GM12874 (cell line): ENCODE results near the gene RAB43.

Experiments
- TF ChIP-seq, protein P1 (sequence below): IDR thresholded peaks from 2 replicates; pipeline ENCODE4 v1.5.1; 2011; ENCODE audit warnings: low read depth, mild to moderate bottlenecking, control low read depth, low read length, moderate library complexity; ENCODE audit not compliant: insufficient read depth

RAB43 gene

DNA sequence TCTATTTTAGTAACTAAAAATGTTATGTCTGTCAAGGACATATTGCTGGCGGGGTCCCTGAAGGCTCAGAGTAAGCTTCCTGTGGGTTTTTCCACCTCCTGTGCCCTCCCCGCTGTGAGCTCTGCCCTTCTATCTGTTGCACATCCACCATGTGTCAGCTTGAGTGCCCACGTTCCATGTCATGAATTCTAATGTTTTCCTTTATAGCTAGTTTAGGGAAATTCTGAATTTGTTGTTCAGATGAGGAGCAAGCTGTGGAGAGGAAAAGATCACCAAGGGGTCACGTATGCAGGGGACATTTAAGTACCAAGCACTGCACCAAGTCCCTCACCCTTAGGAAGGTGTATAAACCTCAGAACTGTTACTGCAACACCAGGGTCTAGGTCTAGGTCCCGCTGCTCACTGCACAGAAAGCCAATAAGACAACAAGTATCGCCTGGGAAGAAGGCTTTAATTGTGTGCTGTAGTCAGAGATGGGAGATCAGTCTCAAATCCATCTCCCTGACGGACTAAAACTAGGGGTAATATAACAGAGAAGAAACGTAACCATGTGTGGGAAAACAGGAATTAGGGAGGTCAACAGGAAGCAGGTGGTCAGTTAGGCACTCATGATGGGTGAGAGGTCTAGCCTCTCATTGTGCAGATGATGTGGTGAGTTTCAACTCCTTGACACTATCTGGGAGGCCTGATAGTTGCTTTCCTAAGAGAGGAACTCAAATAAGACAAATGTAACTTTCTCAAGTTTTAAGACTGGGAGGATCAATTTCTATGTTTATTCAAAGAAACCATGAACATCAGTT lies 51.3 kb downstream of the RAB43 start:
- TF ChIP-seq, protein P1, sequence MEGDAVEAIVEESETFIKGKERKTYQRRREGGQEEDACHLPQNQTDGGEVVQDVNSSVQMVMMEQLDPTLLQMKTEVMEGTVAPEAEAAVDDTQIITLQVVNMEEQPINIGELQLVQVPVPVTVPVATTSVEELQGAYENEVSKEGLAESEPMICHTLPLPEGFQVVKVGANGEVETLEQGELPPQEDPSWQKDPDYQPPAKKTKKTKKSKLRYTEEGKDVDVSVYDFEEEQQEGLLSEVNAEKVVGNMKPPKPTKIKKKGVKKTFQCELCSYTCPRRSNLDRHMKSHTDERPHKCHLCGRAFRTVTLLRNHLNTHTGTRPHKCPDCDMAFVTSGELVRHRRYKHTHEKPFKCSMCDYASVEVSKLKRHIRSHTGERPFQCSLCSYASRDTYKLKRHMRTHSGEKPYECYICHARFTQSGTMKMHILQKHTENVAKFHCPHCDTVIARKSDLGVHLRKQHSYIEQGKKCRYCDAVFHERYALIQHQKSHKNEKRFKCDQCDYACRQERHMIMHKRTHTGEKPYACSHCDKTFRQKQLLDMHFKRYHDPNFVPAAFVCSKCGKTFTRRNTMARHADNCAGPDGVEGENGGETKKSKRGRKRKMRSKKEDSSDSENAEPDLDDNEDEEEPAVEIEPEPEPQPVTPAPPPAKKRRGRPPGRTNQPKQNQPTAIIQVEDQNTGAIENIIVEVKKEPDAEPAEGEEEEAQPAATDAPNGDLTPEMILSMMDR = no peak

DNA sequence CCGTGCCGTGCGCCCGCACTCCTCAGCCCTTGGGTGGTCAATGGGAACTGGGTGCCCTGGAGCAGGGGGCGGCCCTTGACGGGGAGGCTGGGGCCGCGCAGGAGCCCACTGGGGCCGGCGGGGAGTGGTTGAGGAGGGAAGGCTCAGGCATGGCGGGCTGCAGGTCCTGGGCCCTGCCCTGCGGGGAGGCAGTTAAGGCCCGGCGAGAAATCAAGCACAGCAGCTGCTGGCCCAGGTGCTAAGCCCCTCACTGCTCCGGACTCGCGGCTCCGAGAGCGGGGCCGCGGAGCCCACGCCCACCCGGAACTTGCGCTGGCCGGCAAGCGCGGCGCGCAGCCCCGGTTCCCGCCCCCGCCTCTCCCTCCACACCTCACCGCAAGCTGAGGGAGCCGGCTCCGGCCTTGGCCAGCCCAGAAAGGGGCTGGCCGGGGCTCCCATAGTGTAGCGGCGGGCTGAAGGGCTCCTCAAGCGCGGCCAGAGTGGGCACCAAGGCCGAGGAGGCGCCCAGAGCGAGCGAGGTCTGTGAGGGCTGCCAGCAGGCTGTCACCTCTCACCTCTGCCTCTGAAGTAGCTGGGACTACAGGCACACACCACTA lies 53.2 kb downstream of the RAB43 start:
- TF ChIP-seq, protein P1 = no peak

DNA sequence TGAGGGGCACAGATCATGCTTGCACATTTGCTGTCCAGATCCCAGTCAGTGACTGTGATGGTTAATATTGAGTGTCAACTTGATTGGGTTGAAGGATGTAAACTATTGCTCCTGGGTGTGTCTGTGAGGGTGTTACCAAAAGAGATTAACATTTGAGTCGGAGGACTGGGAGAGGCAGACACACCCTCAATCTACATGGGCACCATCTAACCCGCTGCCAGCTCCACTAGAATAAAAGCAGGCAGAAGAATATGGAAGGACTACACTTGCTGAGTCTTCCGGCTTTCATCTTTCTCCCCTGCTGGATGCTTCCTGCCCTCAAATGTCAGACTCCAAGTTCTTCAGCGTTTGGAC lies 55.9 kb downstream of the RAB43 start:
- TF ChIP-seq, protein P1 = no peak

DNA sequence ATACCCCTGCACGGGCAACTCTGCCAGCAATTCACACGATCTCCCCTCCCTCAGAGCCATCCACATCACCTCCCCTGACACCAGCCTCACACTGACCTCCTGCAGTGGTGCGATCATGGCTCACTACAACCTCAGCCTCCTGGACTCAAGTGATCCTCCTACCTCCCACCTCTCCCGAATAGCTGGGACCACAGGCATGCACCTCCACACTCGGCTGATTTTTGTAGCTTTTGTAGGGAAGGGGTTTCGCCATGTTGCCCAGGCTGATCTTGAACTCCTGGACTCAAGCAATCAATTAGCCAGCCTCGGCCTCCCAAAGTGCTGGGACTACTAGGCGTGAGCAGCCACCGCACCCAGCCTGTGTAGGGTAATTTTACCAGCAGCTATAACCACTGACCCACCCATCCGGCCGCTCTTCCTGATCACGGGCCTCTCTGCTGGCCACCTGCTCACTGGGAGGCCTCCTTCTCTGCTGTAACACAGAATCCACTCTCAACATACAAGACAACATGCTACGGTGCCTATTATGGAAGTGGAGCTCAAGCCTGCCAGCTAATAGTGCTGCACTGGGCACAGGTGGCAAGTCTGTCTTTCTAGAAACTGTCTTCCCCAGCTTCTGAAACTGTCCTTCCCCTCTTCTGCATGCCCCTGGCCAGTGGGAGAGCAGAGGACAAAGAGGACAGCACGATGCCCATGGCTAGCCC lies 56.4 kb downstream of the RAB43 start:
- TF ChIP-seq, protein P1 = no peak

DNA sequence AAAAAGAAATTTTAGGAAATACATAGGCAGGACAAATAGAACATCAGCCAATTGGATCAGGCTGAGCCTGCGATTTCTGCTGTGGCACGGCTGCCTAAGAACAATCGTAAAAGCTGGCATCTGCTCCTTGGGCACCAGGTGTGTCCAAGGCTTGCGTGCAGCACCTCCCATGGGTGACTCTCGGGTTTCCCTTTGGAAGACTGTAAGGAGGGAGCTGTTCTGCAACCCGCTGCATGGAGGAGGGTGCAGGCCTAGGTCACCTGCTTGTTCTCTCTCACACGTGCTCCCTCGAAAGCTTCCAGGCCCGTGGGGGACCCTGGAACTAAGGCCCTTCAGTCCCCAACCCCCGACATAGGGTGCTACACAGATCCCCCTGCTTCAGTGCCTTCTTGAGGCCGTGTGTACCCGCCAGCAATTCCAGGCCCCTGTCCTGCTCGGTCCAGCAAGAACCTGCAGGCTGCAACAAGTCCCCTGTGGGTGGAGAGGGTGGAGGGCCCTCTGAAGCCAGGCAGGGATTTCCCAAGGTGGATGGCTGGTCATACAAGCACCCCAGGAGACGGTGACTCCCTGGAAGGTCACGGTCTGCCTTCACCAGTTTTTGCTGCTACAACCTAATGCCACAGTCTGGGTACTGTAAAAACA lies 57.6 kb downstream of the RAB43 start:
- TF ChIP-seq, protein P1 = no peak

DNA sequence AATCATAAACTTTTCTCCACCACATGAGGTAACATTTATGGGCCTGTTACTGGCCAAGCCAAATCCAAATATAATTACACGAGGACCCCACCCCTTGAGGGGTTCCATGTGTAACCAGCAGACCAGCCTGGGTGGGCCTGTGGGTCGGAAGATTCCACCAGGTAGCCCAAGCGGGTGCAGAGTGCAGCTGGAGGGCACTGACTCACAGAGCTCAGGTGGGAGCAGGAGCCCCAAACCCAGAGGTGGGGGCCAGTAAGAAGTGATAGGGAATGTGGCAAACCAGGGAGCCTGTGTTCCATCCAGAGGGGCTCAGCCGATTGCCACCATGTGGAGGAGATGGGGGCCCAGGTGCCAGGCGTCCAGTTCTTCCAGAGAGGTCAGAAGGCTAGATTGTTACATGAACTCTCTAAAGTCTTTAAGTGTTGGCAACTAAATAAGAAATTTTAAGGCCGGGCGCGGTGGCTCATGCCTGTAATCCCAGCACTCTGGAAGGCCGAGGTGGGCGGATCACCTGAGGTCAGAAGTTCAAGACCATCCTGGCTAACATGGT lies 58.4 kb downstream of the RAB43 start:
- TF ChIP-seq, protein P1 = no peak
